ENCODE data around the gene GGACT.

GRCh38 chr13:100581504-100581903 lies 7.1 kb downstream of the GGACT start:
- TF ChIP-seq POLR2A (IDR thresholded peaks at IDR 0.05) (no peak), CTCF (IDR thresholded peaks at IDR 0.05) (no peak)

Data from adrenal gland (tissue), 5 donors.